ENCODE results near the gene ADAMTSL1. TPM values are rescaled to one million over a fixed set of nuclear protein-coding genes. Genes with fewer than 3 reads are reported as not detected.

Gene ADAMTSL1
- total and polyA plus RNA-seq, 2 of the 8 experiments (the other 6 are each of a cell fraction or from before 2014, with no cell fraction given), result 0.84 to 1.1 TPM

DNA sequence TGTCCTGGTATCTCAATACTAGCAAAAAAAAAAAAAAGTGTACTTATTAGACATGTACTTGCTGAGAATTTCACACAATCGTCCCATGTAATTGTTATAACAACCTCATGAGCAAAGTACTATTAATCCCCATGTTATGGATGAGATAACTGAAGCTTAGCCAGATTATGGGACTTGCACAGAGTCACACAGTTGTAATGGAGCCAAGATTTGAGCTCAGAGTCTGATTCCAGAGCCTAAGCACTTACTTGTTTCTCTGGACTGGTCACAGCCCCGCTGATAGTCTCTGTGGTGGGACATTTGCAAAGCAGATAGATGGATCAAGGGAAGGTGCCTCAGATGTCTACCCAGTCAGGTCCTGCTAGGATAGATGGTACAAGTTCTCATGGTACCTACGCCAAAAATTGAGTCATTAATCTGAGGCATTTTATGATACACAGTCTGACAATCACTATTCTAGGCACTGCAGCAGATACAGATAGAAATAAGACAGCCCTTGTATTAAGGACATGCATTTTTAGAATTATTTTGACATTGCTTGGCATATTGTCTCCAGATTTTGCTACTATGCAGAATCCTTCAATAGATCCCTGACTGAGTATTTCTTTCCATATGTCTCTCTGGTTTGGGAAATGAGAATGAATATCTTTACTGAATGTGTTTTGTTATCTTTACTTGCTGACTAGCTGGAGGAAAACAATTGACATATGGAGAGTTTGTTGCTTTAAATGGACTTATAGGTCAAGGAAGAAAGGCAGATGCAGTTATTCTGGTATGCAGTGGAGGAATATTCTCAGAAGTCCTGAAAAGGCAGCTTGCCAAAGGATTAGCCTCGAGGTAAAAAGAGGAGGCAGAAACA, 149.5 kb downstream of the ADAMTSL1 start (continued):
- TF ChIP-seq KDM5A (IDR thresholded peaks at IDR 0.05; ENCODE audit: low read length) (no peak), RXRA (IDR thresholded peaks at IDR 0.05; ENCODE audit: insufficient read depth, low read depth, low read length) (no peak), RFX5 (IDR thresholded peaks at IDR 0.05; ENCODE audit: borderline replicate concordance, low read depth, low read length) (no peak), BRCA1 (IDR thresholded peaks at IDR 0.05; ENCODE audit: low read depth, low read length) (no peak), RBBP5 (IDR thresholded peaks at IDR 0.05; ENCODE audit: borderline replicate concordance, low read depth, low read length) (no peak), ASH2L (IDR thresholded peaks at IDR 0.05; ENCODE audit: low read length) (no peak)

Data from H1 (cell line).